ENCODE measurements around the gene CHGA. TPM values are rescaled to one million over a fixed set of nuclear protein-coding genes. Genes with fewer than 3 reads are reported as not detected.

CHGA gene
- total and polyA plus RNA-seq, 2 experiments from 2014 or later: 40.5 to 61.3 TPM

- Histone ChIP-seq H3K27ac (no peak overlapping the region), H4K20me1 (ENCODE audit: insufficient read depth, poor library complexity, severe bottlenecking) (no peaks in the 10 kb centered on the region), H3K36me3 (replicated peaks; ENCODE audit: insufficient read depth, low read depth) (no peaks in the 10 kb centered on the region), H3K27me3 (no peaks in the 10 kb centered on the region), H3K4me2 (no peak overlapping the region), H3K4me1 (ENCODE audit: insufficient read depth) (no peaks in the 10 kb centered on the region), H3K9me2 (replicated peaks; ENCODE audit: insufficient read depth) (no peaks in the 10 kb centered on the region), H3K4me3 (no peak overlapping the region), H3K79me2 (no peaks in the 10 kb centered on the region), H2AFZ (no peak overlapping the region), H3K9me3 (ENCODE audit: low read depth) (no peaks in the 10 kb centered on the region)
- TF ChIP-seq EZH2 (IDR thresholded peaks at IDR 0.05; ENCODE audit: borderline replicate concordance): no peak
- TF ChIP-seq CTCF (IDR thresholded peaks at IDR 0.05; ENCODE audit: poor library complexity): no peak
- no peak for TF ChIP-seq EZH2phosphoT487 (IDR thresholded peaks at IDR 0.05; ENCODE audit: low read depth, severe bottlenecking, unreplicated experiment)
- no peak for DNase-seq (ENCODE audit: low spot score)
- 93% methylated on average over 12 of the region's 12 CpGs for WGBS (ENCODE audit: low lambda C conversion rate, missing lambda C conversion rate)
Observed at GRCh38 chr14:92939699-92940098, 16.7 kb downstream of the CHGA start.

- no peaks in the 10 kb centered on the region for H3K4me1 ChIP-seq (ENCODE audit: insufficient read depth)
- H3K36me3 ChIP-seq (replicated peaks; ENCODE audit: insufficient read depth, low read depth): no peaks in the 10 kb centered on the region
- no peak overlapping the region for H2AFZ ChIP-seq
- no peaks in the 10 kb centered on the region for H4K20me1 ChIP-seq (ENCODE audit: insufficient read depth, poor library complexity, severe bottlenecking)
- H3K9me3 ChIP-seq (ENCODE audit: low read depth): no peaks in the 10 kb centered on the region
- no peak overlapping the region for H3K27ac ChIP-seq
- no peaks in the 10 kb centered on the region for H3K79me2 ChIP-seq
- TF ChIP-seq EZH2phosphoT487 (IDR thresholded peaks at IDR 0.05; ENCODE audit: low read depth, severe bottlenecking, unreplicated experiment) (no peak), CTCF (IDR thresholded peaks at IDR 0.05; ENCODE audit: poor library complexity) (no peak)
- no peak overlapping the region for H3K4me2 ChIP-seq
- no peaks in the 10 kb centered on the region for H3K9me2 ChIP-seq (replicated peaks; ENCODE audit: insufficient read depth)
- H3K4me3 ChIP-seq: no peak overlapping the region
- no peak for DNase-seq (ENCODE audit: low spot score)
- H3K27me3 ChIP-seq: no peaks in the 10 kb centered on the region
- WGBS (ENCODE audit: low lambda C conversion rate, missing lambda C conversion rate): 95% methylated on average over 11 of the region's 11 CpGs
Observed at GRCh38 chr14:92940543-92940942, 17.6 kb downstream of the CHGA start.

GRCh38 chr14:92941531-92941930 lies 18.6 kb downstream of the CHGA start:
- Histone ChIP-seq H3K4me1 (ENCODE audit: insufficient read depth) (no peaks in the 10 kb centered on the region), H3K79me2 (no peaks in the 10 kb centered on the region), H3K9me2 (replicated peaks; ENCODE audit: insufficient read depth) (no peaks in the 10 kb centered on the region), H3K27me3 (no peaks in the 10 kb centered on the region), H3K4me2 (no peak overlapping the region), H3K9me3 (ENCODE audit: low read depth) (no peaks in the 10 kb centered on the region), H2AFZ (no peak overlapping the region), H3K36me3 (replicated peaks; ENCODE audit: insufficient read depth, low read depth) (no peaks in the 10 kb centered on the region), H3K27ac (no peak overlapping the region), H3K4me3 (no peak overlapping the region), H4K20me1 (ENCODE audit: insufficient read depth, poor library complexity, severe bottlenecking) (no peaks in the 10 kb centered on the region)
- DNase-seq (ENCODE audit: low spot score): no peak
- TF ChIP-seq CTCF (IDR thresholded peaks at IDR 0.05; ENCODE audit: poor library complexity): no peak
- no peak for TF ChIP-seq EZH2phosphoT487 (IDR thresholded peaks at IDR 0.05; ENCODE audit: low read depth, severe bottlenecking, unreplicated experiment)
- no peak for TF ChIP-seq EZH2 (IDR thresholded peaks at IDR 0.05; ENCODE audit: borderline replicate concordance)
- 99% methylated on average over 25 of the region's 30 CpGs for WGBS (ENCODE audit: low lambda C conversion rate, missing lambda C conversion rate)

- Histone ChIP-seq H3K27me3 (no peaks in the 10 kb centered on the region), H3K36me3 (replicated peaks; ENCODE audit: insufficient read depth, low read depth) (no peaks in the 10 kb centered on the region), H3K4me2 (no peak overlapping the region), H3K27ac (no peak overlapping the region), H3K4me1 (ENCODE audit: insufficient read depth) (no peaks in the 10 kb centered on the region), H3K4me3 (no peak overlapping the region), H2AFZ (no peak overlapping the region), H3K9me2 (replicated peaks; ENCODE audit: insufficient read depth) (no peaks in the 10 kb centered on the region), H4K20me1 (ENCODE audit: insufficient read depth, poor library complexity, severe bottlenecking) (no peaks in the 10 kb centered on the region), H3K9me3 (ENCODE audit: low read depth) (no peaks in the 10 kb centered on the region), H3K79me2 (no peaks in the 10 kb centered on the region)
- no peak for DNase-seq (ENCODE audit: low spot score)
- no peak for TF ChIP-seq EZH2phosphoT487 (IDR thresholded peaks at IDR 0.05; ENCODE audit: low read depth, severe bottlenecking, unreplicated experiment)
- TF ChIP-seq CTCF (IDR thresholded peaks at IDR 0.05; ENCODE audit: poor library complexity): no peak
- no peak for TF ChIP-seq EZH2 (IDR thresholded peaks at IDR 0.05; ENCODE audit: borderline replicate concordance)
- WGBS (ENCODE audit: low lambda C conversion rate, missing lambda C conversion rate): 98% methylated on average over 5 of the region's 5 CpGs
Observed at GRCh38 chr14:92942136-92942535, 19.2 kb downstream of the CHGA start.

Measured in hepatocyte (in vitro differentiated cells).